HL-60 (cell line): Measurements from ENCODE around the gene CHCHD6.

Experiments
- DNase-seq, 2 experiments: peaks; one replicate each; pipeline ENCODE4 v3.0.0-alpha.2; 2010 to 2020; ENCODE audit warnings: low read depth in 1 of 2, low spot score in 1 of 2
- H3K27ac ChIP-seq: fragments of 250-450 bp; sonication (Bioruptor Pico); replicated peaks from 2 replicates; pipeline ENCODE4 v1.5.1; 2020; ENCODE audit warnings: mild to moderate bottlenecking, moderate library complexity
- H3K27me3 ChIP-seq: fragments of 250-450 bp; sonication (Bioruptor Pico); 2 replicates; pipeline ENCODE4 v1.5.1; 2021; ENCODE audit warnings: mild to moderate bottlenecking, moderate library complexity; ENCODE audit not compliant: insufficient read depth, poor library complexity, severe bottlenecking
- H3K4me3 ChIP-seq: replicated peaks from 2 replicates; pipeline ENCODE4 v1.5.1; 2011; ENCODE audit warnings: mild to moderate bottlenecking, control low read depth, low read length; ENCODE audit not compliant: insufficient read depth
- GABPA ChIP-seq: IDR thresholded peaks from 2 replicates; pipeline ENCODE4 v1.6.1; 2012; ENCODE audit warnings: low read depth
- POLR2AphosphoS5 ChIP-seq: IDR thresholded peaks from 2 replicates; pipeline ENCODE4 v1.6.1; 2012; ENCODE audit warnings: low read depth
- SPI1 ChIP-seq: IDR thresholded peaks from 2 replicates; pipeline ENCODE4 v1.6.1; 2012; ENCODE audit warnings: low read depth, mild to moderate bottlenecking, borderline replicate concordance
- TF ChIP-seq, protein P1 (sequence below): IDR thresholded peaks from 2 replicates; pipeline ENCODE4 v1.6.1; 2012; ENCODE audit warnings: low read depth; ENCODE audit not compliant: insufficient replicate concordance
- TF ChIP-seq, protein P2 (sequence below): IDR thresholded peaks from one replicate; pipeline ENCODE4 v1.5.1; 2011; ENCODE audit warnings: low read length, control low read depth, inconsistent platforms; ENCODE audit not compliant: insufficient read depth

The CHCHD6 gene

DNA sequence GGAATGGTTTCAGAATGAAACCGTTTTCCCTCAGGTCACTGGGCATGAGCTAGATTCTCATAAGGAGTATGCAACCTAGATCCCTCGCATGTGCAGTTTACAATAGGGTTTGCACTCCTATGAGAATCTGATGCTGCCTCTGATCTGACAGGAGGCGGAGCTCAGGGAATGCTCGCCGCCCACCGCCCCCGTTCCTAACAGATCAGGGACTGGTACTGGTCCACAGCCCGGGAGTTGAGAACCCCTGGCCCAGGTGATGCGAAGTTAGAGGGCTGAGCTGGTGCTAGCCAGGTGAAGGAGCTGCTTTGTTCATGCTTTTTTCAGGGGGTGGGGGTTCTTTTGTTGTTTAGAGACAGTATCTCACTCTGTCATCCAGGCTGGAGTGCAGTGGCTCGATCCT is 263.3 kb downstream of the CHCHD6 start:
- Histone ChIP-seq H3K4me3 (no peak overlapping the region), H3K27ac (no peak overlapping the region), H3K27me3 (peaks cover 2% of the 10 kb centered on the region)
- DNase-seq: no peak
- no peak for TF ChIP-seq POLR2AphosphoS5
- TF ChIP-seq, protein P1, sequence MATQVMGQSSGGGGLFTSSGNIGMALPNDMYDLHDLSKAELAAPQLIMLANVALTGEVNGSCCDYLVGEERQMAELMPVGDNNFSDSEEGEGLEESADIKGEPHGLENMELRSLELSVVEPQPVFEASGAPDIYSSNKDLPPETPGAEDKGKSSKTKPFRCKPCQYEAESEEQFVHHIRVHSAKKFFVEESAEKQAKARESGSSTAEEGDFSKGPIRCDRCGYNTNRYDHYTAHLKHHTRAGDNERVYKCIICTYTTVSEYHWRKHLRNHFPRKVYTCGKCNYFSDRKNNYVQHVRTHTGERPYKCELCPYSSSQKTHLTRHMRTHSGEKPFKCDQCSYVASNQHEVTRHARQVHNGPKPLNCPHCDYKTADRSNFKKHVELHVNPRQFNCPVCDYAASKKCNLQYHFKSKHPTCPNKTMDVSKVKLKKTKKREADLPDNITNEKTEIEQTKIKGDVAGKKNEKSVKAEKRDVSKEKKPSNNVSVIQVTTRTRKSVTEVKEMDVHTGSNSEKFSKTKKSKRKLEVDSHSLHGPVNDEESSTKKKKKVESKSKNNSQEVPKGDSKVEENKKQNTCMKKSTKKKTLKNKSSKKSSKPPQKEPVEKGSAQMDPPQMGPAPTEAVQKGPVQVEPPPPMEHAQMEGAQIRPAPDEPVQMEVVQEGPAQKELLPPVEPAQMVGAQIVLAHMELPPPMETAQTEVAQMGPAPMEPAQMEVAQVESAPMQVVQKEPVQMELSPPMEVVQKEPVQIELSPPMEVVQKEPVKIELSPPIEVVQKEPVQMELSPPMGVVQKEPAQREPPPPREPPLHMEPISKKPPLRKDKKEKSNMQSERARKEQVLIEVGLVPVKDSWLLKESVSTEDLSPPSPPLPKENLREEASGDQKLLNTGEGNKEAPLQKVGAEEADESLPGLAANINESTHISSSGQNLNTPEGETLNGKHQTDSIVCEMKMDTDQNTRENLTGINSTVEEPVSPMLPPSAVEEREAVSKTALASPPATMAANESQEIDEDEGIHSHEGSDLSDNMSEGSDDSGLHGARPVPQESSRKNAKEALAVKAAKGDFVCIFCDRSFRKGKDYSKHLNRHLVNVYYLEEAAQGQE: no peak
- TF ChIP-seq, protein P2, sequence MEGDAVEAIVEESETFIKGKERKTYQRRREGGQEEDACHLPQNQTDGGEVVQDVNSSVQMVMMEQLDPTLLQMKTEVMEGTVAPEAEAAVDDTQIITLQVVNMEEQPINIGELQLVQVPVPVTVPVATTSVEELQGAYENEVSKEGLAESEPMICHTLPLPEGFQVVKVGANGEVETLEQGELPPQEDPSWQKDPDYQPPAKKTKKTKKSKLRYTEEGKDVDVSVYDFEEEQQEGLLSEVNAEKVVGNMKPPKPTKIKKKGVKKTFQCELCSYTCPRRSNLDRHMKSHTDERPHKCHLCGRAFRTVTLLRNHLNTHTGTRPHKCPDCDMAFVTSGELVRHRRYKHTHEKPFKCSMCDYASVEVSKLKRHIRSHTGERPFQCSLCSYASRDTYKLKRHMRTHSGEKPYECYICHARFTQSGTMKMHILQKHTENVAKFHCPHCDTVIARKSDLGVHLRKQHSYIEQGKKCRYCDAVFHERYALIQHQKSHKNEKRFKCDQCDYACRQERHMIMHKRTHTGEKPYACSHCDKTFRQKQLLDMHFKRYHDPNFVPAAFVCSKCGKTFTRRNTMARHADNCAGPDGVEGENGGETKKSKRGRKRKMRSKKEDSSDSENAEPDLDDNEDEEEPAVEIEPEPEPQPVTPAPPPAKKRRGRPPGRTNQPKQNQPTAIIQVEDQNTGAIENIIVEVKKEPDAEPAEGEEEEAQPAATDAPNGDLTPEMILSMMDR: no peak
- TF ChIP-seq GABPA: no peak
- TF ChIP-seq SPI1: no peak

DNA sequence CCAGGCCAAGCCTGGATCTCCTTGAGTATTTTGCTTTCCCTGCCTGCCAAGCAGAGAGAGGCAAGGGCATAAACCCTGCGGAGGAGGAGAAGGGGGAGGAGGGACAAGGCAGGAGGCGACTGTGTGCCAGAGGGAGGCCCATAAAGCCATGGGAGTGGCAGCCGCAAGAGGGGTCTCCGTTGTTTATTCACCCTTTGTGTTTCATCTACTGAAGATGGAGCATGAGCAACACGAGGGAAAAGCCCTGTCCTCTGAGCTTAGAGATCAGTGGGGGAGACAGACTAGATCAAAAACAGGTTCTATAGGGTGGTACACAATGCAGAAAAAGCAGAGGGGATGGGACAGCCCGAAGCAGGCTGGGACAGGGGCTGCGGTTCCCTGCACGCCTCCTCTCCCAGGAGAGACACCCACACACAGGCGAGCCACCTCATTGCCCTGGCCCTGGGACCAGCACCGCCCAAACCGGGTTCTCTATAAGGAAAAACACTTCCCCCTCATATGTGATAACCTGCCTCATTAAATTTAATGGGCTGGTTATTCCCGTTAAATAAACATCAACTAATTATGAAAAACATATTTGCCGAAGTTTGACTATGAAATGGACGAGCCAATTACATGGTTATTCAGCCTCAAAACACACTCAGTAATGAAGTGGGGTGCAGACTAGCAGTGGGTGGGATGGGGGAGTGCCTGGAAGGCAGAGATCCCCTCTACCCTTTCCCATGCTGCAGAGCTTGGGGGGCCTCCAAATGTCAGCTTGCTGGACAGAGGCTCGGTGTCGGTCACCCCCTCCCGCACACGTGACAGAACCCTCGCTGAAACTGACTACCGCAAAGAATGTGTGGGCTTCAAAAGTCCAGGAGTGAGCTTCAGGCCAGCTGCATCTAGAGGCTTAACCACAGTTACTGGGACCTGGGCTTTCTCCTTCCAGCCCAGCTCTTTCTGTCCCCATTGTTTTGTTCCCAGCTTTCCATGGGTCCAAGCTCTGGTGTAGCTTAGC is 264.7 kb downstream of the CHCHD6 start:
- DNase-seq: no peak
- H3K4me3 ChIP-seq: no peak overlapping the region
- peaks cover 2% of the 10 kb centered on the region for H3K27me3 ChIP-seq
- TF ChIP-seq, protein P1: no peak
- TF ChIP-seq, protein P2: no peak
- TF ChIP-seq POLR2AphosphoS5: no peak
- TF ChIP-seq SPI1: no peak
- no peak for TF ChIP-seq GABPA
- no peak overlapping the region for H3K27ac ChIP-seq

DNA sequence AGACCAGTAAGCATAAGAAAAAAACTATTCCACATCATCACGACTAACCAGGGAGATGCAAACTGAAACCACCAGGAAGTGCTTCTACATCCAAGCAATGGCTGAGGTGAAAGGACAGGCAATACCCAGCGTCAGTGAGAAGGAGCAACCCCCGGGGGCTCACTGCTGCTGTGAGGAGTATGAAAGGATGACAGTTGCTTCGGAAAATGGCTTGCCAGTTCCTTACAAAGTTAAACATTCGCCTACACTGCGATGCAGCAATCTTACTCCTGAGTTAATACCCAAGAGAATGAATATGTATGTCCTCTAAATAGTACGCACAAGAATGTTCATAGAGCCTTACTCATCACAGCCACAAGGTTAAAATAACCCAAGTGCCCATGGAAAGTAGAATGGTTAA is 265.5 kb downstream of the CHCHD6 start:
- DNase-seq: no peak
- Histone ChIP-seq H3K4me3 (no peak overlapping the region), H3K27ac (no peak overlapping the region), H3K27me3 (peaks cover 2% of the 10 kb centered on the region)
- no peak for TF ChIP-seq GABPA
- TF ChIP-seq, protein P2: no peak
- no peak for TF ChIP-seq POLR2AphosphoS5
- no peak for TF ChIP-seq SPI1
- TF ChIP-seq, protein P1: no peak
